Chondrocyte (in vitro differentiated cells): ENCODE results near the gene ERBIN. TPM values are rescaled to one million over a fixed set of nuclear protein-coding genes. Genes with fewer than 3 reads are reported as not detected.
"Not testable (repeated sequence)": the region's sequence is repeated elsewhere in the genome, so short reads cannot be mapped to it uniquely, and the experiment has no call there.

Experiments
- DNase-seq: peaks from one replicate; pipeline ENCODE4 v3.0.0; 2021; ENCODE audit warnings: mixed read lengths, low spot score
- H3K27ac Mint-ChIP-seq: one replicate; pipeline ENCODE4 v1.8.0; 2021; ENCODE audit warnings: mild to moderate bottlenecking, moderate library complexity, mixed read lengths; ENCODE audit not compliant: unreplicated experiment
- H3K27me3 Mint-ChIP-seq: 2 replicates; pipeline ENCODE4 v1.8.0; 2021; ENCODE audit warnings: low read depth, mixed read lengths
- H3K36me3 Mint-ChIP-seq: 2 replicates; pipeline ENCODE4 v1.8.0; 2021; ENCODE audit warnings: low read depth, mixed read lengths
- H3K4me1 Mint-ChIP-seq: 2 replicates; pipeline ENCODE4 v1.8.0; 2021; ENCODE audit warnings: low read depth, mild to moderate bottlenecking, mixed read lengths
- H3K4me3 Mint-ChIP-seq: one replicate; pipeline ENCODE4 v1.8.0; 2021; ENCODE audit warnings: mild to moderate bottlenecking, moderate library complexity, mixed read lengths; ENCODE audit not compliant: unreplicated experiment
- H3K9me3 Mint-ChIP-seq: 2 replicates; pipeline ENCODE4 v1.8.0; 2021; ENCODE audit warnings: low read depth, mixed read lengths
- CTCF ChIP-seq: fragments of 200-600 bp; sonication (generic); IDR thresholded peaks from 2 replicates; pipeline ENCODE4 v1.5.0; 2021; ENCODE audit warnings: antibody characterized with exemption, mild to moderate bottlenecking, moderate library complexity
- total RNA-seq: library from RNA; stranded (reverse); gene quantifications from 3 replicates; pipeline ENCODE4 v1.2.1, GENCODE V29; 2021

Gene ERBIN
- total RNA-seq, 1 donor from 2014 or later = 63.8 TPM

- Mint-ChIP-seq H3K36me3 (no peaks in the 10 kb centered on the region), H3K4me1 (peaks cover 33% of the 10 kb centered on the region), H3K4me3 (no peak overlapping the region), H3K9me3 (no peaks in the 10 kb centered on the region), H3K27me3 (no peaks in the 10 kb centered on the region), H3K27ac (no peak overlapping the region)
- no peak for TF ChIP-seq CTCF
- no peak for DNase-seq
These were observed 21.9 kb downstream of the ERBIN start for GRCh38 chr5:65948115-65948747.

GRCh38 chr5:65951330-65951729 lies 25.0 kb downstream of the ERBIN start:
- no peak overlapping the region for H3K4me3 Mint-ChIP-seq
- DNase-seq = no peak
- no peaks in the 10 kb centered on the region for H3K36me3 Mint-ChIP-seq
- H3K9me3 Mint-ChIP-seq = no peaks in the 10 kb centered on the region
- H3K27ac Mint-ChIP-seq = no peak overlapping the region
- peaks cover 50% of the 10 kb centered on the region for H3K4me1 Mint-ChIP-seq
- TF ChIP-seq CTCF = no peak
- no peaks in the 10 kb centered on the region for H3K27me3 Mint-ChIP-seq

GRCh38 chr5:65952259-65952658 lies 25.9 kb downstream of the ERBIN start:
- Mint-ChIP-seq H3K4me1 (peaks cover 55% of the 10 kb centered on the region), H3K4me3 (no peak overlapping the region), H3K27ac (no peak overlapping the region), H3K27me3 (no peaks in the 10 kb centered on the region), H3K9me3 (no peaks in the 10 kb centered on the region), H3K36me3 (no peaks in the 10 kb centered on the region)
- no peak for TF ChIP-seq CTCF
- no peak for DNase-seq

GRCh38 chr5:65954200-65954599 lies 27.8 kb downstream of the ERBIN start:
- no peaks in the 10 kb centered on the region for H3K27me3 Mint-ChIP-seq
- H3K4me3 Mint-ChIP-seq = no peak overlapping the region
- no peak for DNase-seq
- peaks cover 55% of the 10 kb centered on the region for H3K4me1 Mint-ChIP-seq
- no peaks in the 10 kb centered on the region for H3K9me3 Mint-ChIP-seq
- H3K27ac Mint-ChIP-seq = no peak overlapping the region
- TF ChIP-seq CTCF = no peak
- H3K36me3 Mint-ChIP-seq = no peaks in the 10 kb centered on the region

GRCh38 chr5:65955746-65956145 lies 29.4 kb downstream of the ERBIN start:
- no peaks in the 10 kb centered on the region for H3K9me3 Mint-ChIP-seq
- H3K27me3 Mint-ChIP-seq = no peaks in the 10 kb centered on the region
- peak overlapping the region; percentile 67 for H3K27ac Mint-ChIP-seq
- no peak overlapping the region for H3K4me3 Mint-ChIP-seq
- DNase-seq = no peak
- no peak for TF ChIP-seq CTCF
- H3K36me3 Mint-ChIP-seq = no peaks in the 10 kb centered on the region
- H3K4me1 Mint-ChIP-seq = peaks cover 56% of the 10 kb centered on the region

- H3K36me3 Mint-ChIP-seq, H3K27me3 Mint-ChIP-seq, H3K9me3 Mint-ChIP-seq, H3K27ac Mint-ChIP-seq, DNase-seq, H3K4me3 Mint-ChIP-seq: not testable (repeated sequence)
- peaks cover 64% of the 10 kb centered on the region for H3K4me1 Mint-ChIP-seq
These were observed 31.3 kb downstream of the ERBIN start for GRCh38 chr5:65957703-65958102.
